GM23248 (cell line): ENCODE data around the gene CD47. TPM values are rescaled to one million over a fixed set of nuclear protein-coding genes. Genes with fewer than 3 reads are reported as not detected.

Experiments used
- DNase-seq: peaks from one replicate; pipeline ENCODE4 v3.0.0-alpha.2; 2015
- H2AFZ ChIP-seq: fragments of 200-600 bp; sonication (generic); 2 replicates; pipeline ENCODE4 v1.6.1; 2016; ENCODE audit warnings: antibody characterized with exemption
- H3F3A ChIP-seq: fragments of 200-600 bp; sonication (generic); 2 replicates; pipeline ENCODE4 v1.6.1; 2016; ENCODE audit warnings: mild to moderate bottlenecking, antibody characterized with exemption, mixed run types; ENCODE audit not compliant: insufficient read depth
- H3K27ac ChIP-seq: fragments of 200-600 bp; sonication (generic); 2 replicates; pipeline ENCODE4 v1.5.1; 2016; ENCODE audit warnings: mild to moderate bottlenecking
- H3K27me3 ChIP-seq: fragments of 200-600 bp; sonication (generic); replicated peaks from 2 replicates; pipeline ENCODE4 v1.6.1; 2016; ENCODE audit warnings: mild to moderate bottlenecking; ENCODE audit not compliant: insufficient read depth
- H3K36me3 ChIP-seq: fragments of 200-600 bp; sonication (generic); 2 replicates; pipeline ENCODE4 v1.6.1; 2016; ENCODE audit warnings: low read depth, mild to moderate bottlenecking
- H3K4me1 ChIP-seq: fragments of 200-600 bp; sonication (generic); 2 replicates; pipeline ENCODE4 v1.6.1; 2016; ENCODE audit warnings: mild to moderate bottlenecking; ENCODE audit not compliant: insufficient read depth
- H3K4me2 ChIP-seq: fragments of 200-600 bp; sonication (generic); one replicate; pipeline ENCODE4 v1.6.1; 2016; ENCODE audit warnings: mild to moderate bottlenecking; ENCODE audit not compliant: unreplicated experiment
- H3K4me3 ChIP-seq: fragments of 200-600 bp; sonication (generic); 2 replicates; pipeline ENCODE4 v1.5.1; 2016; ENCODE audit warnings: mild to moderate bottlenecking
- H3K79me2 ChIP-seq: fragments of 200-600 bp; sonication (generic); 2 replicates; pipeline ENCODE4 v1.6.1; 2016; ENCODE audit warnings: mild to moderate bottlenecking; ENCODE audit not compliant: insufficient read depth
- H3K9ac ChIP-seq: fragments of 200-600 bp; sonication (generic); 2 replicates; pipeline ENCODE4 v1.6.1; 2016; ENCODE audit warnings: mild to moderate bottlenecking
- H3K9me2 ChIP-seq: fragments of 200-600 bp; sonication (generic); 2 replicates; pipeline ENCODE4 v1.6.1; 2016; ENCODE audit warnings: mixed run types, mild to moderate bottlenecking, moderate library complexity; ENCODE audit not compliant: insufficient read depth
- H3K9me3 ChIP-seq: fragments of 200-600 bp; sonication (generic); one replicate; pipeline ENCODE4 v1.6.1; 2017; ENCODE audit warnings: low read depth
- H4K20me1 ChIP-seq: fragments of 200-600 bp; sonication (generic); 2 replicates; pipeline ENCODE4 v1.6.0; 2016; ENCODE audit not compliant: insufficient read depth
- EZH2 ChIP-seq: fragments of 200-600 bp; sonication (generic); IDR thresholded peaks from 2 replicates; pipeline ENCODE4 v1.6.1; 2018; ENCODE audit warnings: antibody characterized with exemption, mild to moderate bottlenecking; ENCODE audit not compliant: insufficient read depth, poor library complexity, severe bottlenecking
- EZH2phosphoT487 ChIP-seq: fragments of 200-600 bp; sonication (generic); IDR thresholded peaks from 2 replicates; pipeline ENCODE4 v1.6.1; 2018; ENCODE audit warnings: antibody characterized with exemption, moderate library complexity, mild to moderate bottlenecking, low read depth; ENCODE audit not compliant: insufficient read depth
- WGBS, 2 experiments: methylation state at CpG; one replicate each; pipeline ENCODE4 v1.1.6; 2015 to 2017; ENCODE audit warnings: low lambda C conversion rate in 2 of 2, low coverage in 1 of 2; ENCODE audit errors: missing lambda C conversion rate in 2 of 2; 5-methylcytosine and 5-hydroxymethylcytosine counted together
- in situ Hi-C: fragments of 300-500 bp; cut with MboI; formaldehyde crosslinking; loops from 2 replicates; pipeline ENCODE4 v1.15.0; 2020
- polyA plus RNA-seq: library from polyadenylated mRNA; unstranded; fragments of >200 nt; fragmentation: Nextera tagmentation; extraction: Ambion mirVana; gene quantifications from 2 replicates; pipeline ENCODE4 v1.2.1, GENCODE V29; 2016
- total RNA-seq: library from RNA; depleted of rRNA; stranded (reverse); fragments of >200 nt; shearing (Covaris generic); gene quantifications from 2 replicates; pipeline ENCODE4 v1.2.3, GENCODE V29; 2014; rRNA removed

The CD47 gene
- total and polyA plus RNA-seq, 2 experiments from 2014 or later, result 97.3 to 120 TPM

- peaks cover 18% of the 10 kb centered on the region for H3K4me1 ChIP-seq
Measured at GRCh38 chr3:107994181-107994580, 96.7 kb downstream of the CD47 start.

GRCh38 chr3:107993771-107994170, 97.1 kb downstream of the CD47 start:
- no peaks in the 10 kb centered on the region for H3K36me3 ChIP-seq
- H3K4me2 ChIP-seq, result peak overlapping the region; percentile 55
- WGBS, 2 experiments, result 0% methylated on average over 1 of the region's 1 CpG
- DNase-seq, result peak; percentile 78
- H3K9me3 ChIP-seq, result no peaks in the 10 kb centered on the region
- H3F3A ChIP-seq, result peaks cover 21% of the 10 kb centered on the region
- peak overlapping the region; percentile 75 for H3K27ac ChIP-seq
- H4K20me1 ChIP-seq, result no peaks in the 10 kb centered on the region
- peak overlapping the region; percentile 66 for H3K9ac ChIP-seq
- H3K4me1 ChIP-seq, result peaks cover 19% of the 10 kb centered on the region
- H3K79me2 ChIP-seq, result no peaks in the 10 kb centered on the region
- no peaks in the 10 kb centered on the region for H3K27me3 ChIP-seq
- in situ Hi-C loops, result no loop called here
- peak overlapping the region; percentile 42; the same call in 1 of the 2 replicates for H3K4me3 ChIP-seq
- H2AFZ ChIP-seq, result no peak overlapping the region
- 0 out of 2 replicates have a peak, but pooled peaks cover 4% of the 10 kb centered on the region for H3K9me2 ChIP-seq
- TF ChIP-seq EZH2 (no peak), EZH2phosphoT487 (no peak)

More at GRCh38 chr3:107994181-107994580, 96.7 kb downstream of the CD47 start:
- Histone ChIP-seq H3K36me3 (no peaks in the 10 kb centered on the region), H3K4me3 (no peak overlapping the region), H4K20me1 (no peaks in the 10 kb centered on the region), H3K9me2 (0 out of 2 replicates have a peak, but pooled peaks cover 4% of the 10 kb centered on the region), H2AFZ (no peak overlapping the region), H3K4me2 (peak overlapping the region; percentile 12), H3K9me3 (no peaks in the 10 kb centered on the region), H3K9ac (no peak overlapping the region), H3F3A (peaks cover 17% of the 10 kb centered on the region), H3K27me3 (no peaks in the 10 kb centered on the region), H3K27ac (peak overlapping the region; percentile 75), H3K79me2 (no peaks in the 10 kb centered on the region)
- in situ Hi-C loops, result no loop called here
- peak; percentile 28 for DNase-seq
- 82 to 100% methylated on average over 2 of the region's 2 CpGs for WGBS, 2 experiments
- TF ChIP-seq EZH2, result no peak
- no peak for TF ChIP-seq EZH2phosphoT487

Other genes with a start within 250 kb of the CD47 start
- gene IFT57, start 131.4 kb upstream of the CD47 start, total RNA-seq, result 64.7 and 68.5 TPM in 2 replicates
- 84.0 and 84.9 TPM in 2 replicates for gene IFT57, start 131.4 kb upstream of the CD47 start, polyA plus RNA-seq
- gene HHLA2, start 205.5 kb upstream of the CD47 start, total RNA-seq, result not detected in 2 replicates
- gene HHLA2, start 205.5 kb upstream of the CD47 start, polyA plus RNA-seq, result not detected in 2 replicates